Sigmoid colon (tissue), 3 donors: Measurements from ENCODE around the gene MMP25.

Experiments
- POLR2A ChIP-seq, 2 donors: fragments of 450-650 bp; IDR thresholded peaks; one replicate each; pipeline ENCODE4 v1.6.1; 2016; ENCODE audit warnings: antibody characterized with exemption in 2 of 2, mild to moderate bottlenecking in 2 of 2, moderate library complexity in 2 of 2
- TF ChIP-seq, protein P1 (sequence below), 4 experiments: fragments of 450-650 bp in 3 of 4; fragments of 200-600 bp in 1 of 4; IDR thresholded peaks; one replicate each; pipeline ENCODE4 v1.5.1; 2016 to 2019; ENCODE audit warnings: antibody characterized with exemption in 4 of 4, mild to moderate bottlenecking in 3 of 4, moderate library complexity in 2 of 4

DNA sequence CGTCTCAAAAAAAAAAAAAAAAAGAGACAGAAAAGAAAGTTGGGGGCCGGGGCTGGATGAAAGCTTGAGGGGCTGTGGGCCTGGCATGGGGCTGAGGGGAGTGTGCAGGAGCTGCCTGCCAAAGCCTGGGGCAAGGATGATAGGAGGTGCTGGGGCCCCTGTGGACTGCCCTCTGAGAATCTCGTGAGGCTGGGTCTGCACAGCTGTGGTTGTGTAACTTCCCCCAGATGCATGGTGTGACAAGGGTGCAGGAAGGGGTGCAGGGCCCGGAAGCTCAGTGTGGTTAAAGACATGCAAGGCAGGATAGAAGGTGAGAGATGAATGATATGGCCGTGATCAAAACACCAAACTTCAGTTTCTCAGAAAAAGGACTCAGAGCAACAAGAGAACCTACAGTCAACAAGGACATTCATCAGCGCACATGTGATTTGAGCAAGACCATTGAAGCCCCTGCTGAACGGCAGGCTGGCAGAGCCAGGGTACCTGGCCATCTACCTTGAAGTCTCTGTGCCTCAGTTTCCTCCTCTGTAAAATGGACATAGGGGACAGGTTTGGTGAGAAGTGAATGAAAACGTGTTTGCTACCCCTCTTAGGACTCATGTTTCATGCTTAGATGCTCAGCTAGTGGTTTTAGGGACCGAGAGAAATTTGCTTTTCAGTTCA is 28.6 kb downstream of the MMP25 start:
- no peak for TF ChIP-seq POLR2A (IDR thresholded peaks at IDR 0.05)
- TF ChIP-seq, protein P1, sequence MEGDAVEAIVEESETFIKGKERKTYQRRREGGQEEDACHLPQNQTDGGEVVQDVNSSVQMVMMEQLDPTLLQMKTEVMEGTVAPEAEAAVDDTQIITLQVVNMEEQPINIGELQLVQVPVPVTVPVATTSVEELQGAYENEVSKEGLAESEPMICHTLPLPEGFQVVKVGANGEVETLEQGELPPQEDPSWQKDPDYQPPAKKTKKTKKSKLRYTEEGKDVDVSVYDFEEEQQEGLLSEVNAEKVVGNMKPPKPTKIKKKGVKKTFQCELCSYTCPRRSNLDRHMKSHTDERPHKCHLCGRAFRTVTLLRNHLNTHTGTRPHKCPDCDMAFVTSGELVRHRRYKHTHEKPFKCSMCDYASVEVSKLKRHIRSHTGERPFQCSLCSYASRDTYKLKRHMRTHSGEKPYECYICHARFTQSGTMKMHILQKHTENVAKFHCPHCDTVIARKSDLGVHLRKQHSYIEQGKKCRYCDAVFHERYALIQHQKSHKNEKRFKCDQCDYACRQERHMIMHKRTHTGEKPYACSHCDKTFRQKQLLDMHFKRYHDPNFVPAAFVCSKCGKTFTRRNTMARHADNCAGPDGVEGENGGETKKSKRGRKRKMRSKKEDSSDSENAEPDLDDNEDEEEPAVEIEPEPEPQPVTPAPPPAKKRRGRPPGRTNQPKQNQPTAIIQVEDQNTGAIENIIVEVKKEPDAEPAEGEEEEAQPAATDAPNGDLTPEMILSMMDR (IDR thresholded peaks at IDR 0.05): no peak
